IPS-18a (cell line): ENCODE measurements around the gene SAA2.
"Not testable (repeated sequence)": the region's sequence is repeated elsewhere in the genome, so short reads cannot be mapped to it uniquely, and the experiment has no call there.

ENCODE experiments used
- H3K27ac ChIP-seq: one replicate; pipeline ENCODE4 v1.5.1; 2013; ENCODE audit warnings: low read length
- H3K27me3 ChIP-seq: one replicate; pipeline ENCODE4 v1.6.1; 2013; ENCODE audit warnings: mild to moderate bottlenecking, low read length; ENCODE audit not compliant: control insufficient read depth, insufficient read depth
- H3K36me3 ChIP-seq: one replicate; pipeline ENCODE4 v1.6.1; 2013; ENCODE audit warnings: low read depth, low read length; ENCODE audit not compliant: control insufficient read depth
- H3K4me1 ChIP-seq: one replicate; pipeline ENCODE4 v1.6.1; 2013; ENCODE audit warnings: low read depth, low read length; ENCODE audit not compliant: control insufficient read depth
- H3K4me3 ChIP-seq: one replicate; pipeline ENCODE4 v1.5.1; 2013; ENCODE audit warnings: low read length
- H3K9ac ChIP-seq: one replicate; pipeline ENCODE4 v1.6.1; 2013; ENCODE audit warnings: mild to moderate bottlenecking, low read length, moderate library complexity
- H3K9me3 ChIP-seq: one replicate; pipeline ENCODE4 v1.6.1; 2013; ENCODE audit warnings: low read depth, low read length; ENCODE audit not compliant: control insufficient read depth

Gene SAA2

DNA sequence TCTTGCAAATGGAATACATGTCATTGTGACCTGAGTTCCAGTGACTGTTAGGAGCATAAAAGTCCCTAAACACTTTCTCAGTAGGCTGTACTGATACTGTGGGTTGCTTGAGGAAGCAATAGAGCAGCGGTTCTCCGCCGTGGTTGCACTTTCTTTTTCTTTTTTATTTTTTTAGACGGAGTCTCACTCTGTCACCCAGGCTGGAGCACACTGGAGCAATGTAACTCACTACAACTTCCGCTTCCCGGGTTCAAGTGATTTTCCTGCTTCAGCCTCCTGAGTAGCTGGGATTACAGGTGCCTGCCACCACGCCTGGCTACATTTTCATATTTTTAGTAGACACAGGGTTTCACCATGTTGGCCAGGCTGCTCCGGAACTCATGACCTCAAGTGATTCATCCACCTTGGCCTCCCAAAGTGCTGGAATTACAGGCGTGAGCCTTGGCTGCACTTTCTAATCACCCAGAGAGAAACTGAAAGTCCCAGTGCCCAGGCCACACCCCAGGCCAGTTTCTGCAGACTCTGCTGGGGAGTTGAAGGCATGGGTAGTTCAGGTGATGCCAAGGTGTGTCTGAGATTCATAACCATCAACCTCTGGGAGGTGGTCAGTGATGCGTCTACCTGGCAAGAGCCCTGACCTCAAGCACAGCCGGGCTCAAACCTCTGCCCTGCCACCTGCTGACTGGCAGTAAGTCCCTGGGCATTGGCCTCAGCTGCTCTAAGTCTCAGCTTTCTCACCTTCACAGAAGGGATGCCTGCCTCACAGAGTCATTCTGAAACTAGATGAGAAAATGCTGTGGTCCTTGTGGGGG lies 1.9 kb downstream of the SAA2 start:
- not testable (repeated sequence) for H3K9ac ChIP-seq, H3K36me3 ChIP-seq, H3K4me3 ChIP-seq, H3K27me3 ChIP-seq, H3K4me1 ChIP-seq, H3K9me3 ChIP-seq, H3K27ac ChIP-seq

DNA sequence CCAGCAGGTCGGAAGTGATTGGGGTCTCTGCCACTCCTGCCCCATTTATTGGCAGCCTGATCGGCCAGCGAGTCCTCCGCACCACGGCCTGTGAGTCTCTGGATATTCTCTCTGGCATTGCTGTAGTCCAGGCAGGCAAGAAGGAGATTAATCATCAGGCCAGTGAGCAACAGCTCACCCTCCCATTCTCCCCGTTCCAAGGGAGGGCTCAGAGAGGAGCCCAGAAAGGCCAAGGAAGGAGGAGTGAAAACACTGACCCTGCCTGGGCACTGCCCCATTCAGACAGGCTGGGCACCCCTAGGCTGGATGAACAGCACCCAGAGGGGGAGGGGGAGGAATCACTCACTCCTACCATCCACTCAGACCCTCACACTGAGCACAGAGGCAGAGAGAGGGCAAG lies 3.1 kb downstream of the SAA2 start:
- no peaks in the 10 kb centered on the region for H3K36me3 ChIP-seq
- no peak overlapping the region for H3K27ac ChIP-seq
- H3K4me1 ChIP-seq, result no peaks in the 10 kb centered on the region
- no peak overlapping the region for H3K4me3 ChIP-seq
- H3K9me3 ChIP-seq, result peaks cover 2% of the 10 kb centered on the region
- H3K27me3 ChIP-seq, result no peaks in the 10 kb centered on the region
- H3K9ac ChIP-seq, result no peak overlapping the region

DNA sequence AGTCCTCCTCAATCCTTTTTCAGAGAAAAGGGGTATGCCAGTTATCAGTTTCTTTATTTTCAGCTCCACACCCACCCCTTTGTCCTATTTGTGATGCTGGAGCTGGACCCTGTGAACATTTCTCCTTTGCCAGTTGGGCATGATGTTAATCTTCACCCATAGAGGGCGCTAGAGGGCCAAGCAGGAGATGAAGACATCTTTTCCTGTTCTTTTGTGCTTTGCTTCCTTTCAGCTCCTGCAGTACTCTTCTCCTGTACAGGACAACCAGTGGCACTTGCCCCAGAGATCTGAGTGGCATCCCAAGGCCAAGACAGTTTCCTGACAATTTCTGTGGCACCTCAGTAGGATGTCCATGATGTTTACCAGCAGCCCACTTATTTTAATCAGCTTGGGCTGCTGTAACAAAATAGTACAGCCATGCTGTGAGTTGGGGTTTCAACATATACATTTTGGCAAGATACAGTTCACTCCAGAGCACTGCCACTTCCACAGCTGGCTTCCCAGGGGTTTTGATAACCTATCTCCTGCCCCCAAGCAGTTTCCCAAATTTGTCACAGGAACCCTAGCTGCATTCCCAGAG lies 4.6 kb downstream of the SAA2 start:
- H3K27ac ChIP-seq, result no peak overlapping the region
- H3K9ac ChIP-seq, result no peak overlapping the region
- H3K4me3 ChIP-seq, result no peak overlapping the region

DNA sequence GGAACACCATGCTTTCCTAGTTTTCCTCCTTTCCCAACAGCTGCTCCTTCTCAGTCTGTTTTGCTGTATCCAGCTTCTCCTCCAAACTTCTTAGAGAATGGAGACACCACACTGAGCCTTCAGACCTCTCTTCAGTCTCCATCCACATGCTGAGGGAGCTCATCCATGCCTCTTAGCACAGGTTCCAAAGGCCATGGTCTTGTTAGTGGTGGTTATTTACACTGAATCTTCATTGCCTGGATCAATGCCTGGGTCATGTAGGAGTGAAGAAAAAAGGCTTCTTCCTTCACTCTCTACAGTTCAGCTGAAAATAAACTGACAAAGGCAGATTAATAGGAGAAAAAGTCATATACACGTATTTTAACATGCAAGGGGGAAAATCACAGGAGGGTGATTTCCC lies 8.8 kb downstream of the SAA2 start:
- Histone ChIP-seq H3K27me3 (no peaks in the 10 kb centered on the region), H3K4me1 (no peaks in the 10 kb centered on the region), H3K27ac (no peak overlapping the region), H3K4me3 (no peak overlapping the region), H3K9me3 (peaks cover 2% of the 10 kb centered on the region), H3K9ac (no peak overlapping the region), H3K36me3 (no peaks in the 10 kb centered on the region)

More for the DNA sequence above, 4.6 kb downstream of the SAA2 start:
- Histone ChIP-seq H3K4me1 (no peaks in the 10 kb centered on the region), H3K27me3 (no peaks in the 10 kb centered on the region), H3K9me3 (peaks cover 2% of the 10 kb centered on the region), H3K36me3 (no peaks in the 10 kb centered on the region)

DNA sequence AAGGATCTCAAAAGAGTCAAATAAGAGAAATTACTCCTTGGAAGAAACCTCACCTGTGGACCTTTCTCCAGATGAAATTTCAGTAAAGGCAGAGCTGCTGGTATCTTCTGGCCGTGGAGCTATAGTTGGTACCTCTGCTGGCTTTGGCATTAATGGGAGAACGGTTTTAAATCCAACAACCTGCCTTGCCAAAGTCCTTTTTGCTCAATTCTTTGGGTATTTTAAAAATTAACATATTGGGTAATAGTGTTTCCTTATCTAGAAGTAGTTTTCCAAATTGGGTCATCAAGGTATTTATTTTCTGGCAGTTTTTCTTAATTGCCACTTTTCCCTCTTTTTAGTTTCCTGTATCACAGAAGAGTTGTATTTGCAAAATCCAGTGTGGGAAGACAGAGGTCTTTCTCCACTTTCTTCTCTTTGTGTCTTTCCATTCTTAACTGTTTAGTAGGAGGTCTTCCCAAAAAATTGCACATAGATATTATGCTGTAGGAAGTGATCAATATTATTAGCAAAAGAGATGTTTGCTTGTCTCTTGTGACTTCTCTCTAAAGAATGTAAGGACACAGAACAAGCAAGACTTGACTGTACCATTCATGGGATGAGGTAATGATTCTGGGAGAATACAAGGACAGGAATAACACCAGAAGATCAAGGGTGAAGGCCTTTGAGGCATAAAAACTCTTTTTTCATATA lies 11.7 kb downstream of the SAA2 start, which contains the start of gene SAA4:
Gene SAA4 (minus strand): TSS at position 139 of the 693 bp plus-strand sequence. CDS start 876 bp downstream, outside the sequence.
- H3K4me1 ChIP-seq, result no peaks in the 10 kb centered on the region
- H3K27me3 ChIP-seq, result no peaks in the 10 kb centered on the region
- H3K27ac ChIP-seq, result no peak within 1 kb of the TSS
- no peak within 1 kb of the TSS for H3K9ac ChIP-seq
- no peaks in the 10 kb centered on the region for H3K36me3 ChIP-seq
- H3K4me3 ChIP-seq, result no peak within 1 kb of the TSS
- peaks cover 2% of the 10 kb centered on the region for H3K9me3 ChIP-seq

DNA sequence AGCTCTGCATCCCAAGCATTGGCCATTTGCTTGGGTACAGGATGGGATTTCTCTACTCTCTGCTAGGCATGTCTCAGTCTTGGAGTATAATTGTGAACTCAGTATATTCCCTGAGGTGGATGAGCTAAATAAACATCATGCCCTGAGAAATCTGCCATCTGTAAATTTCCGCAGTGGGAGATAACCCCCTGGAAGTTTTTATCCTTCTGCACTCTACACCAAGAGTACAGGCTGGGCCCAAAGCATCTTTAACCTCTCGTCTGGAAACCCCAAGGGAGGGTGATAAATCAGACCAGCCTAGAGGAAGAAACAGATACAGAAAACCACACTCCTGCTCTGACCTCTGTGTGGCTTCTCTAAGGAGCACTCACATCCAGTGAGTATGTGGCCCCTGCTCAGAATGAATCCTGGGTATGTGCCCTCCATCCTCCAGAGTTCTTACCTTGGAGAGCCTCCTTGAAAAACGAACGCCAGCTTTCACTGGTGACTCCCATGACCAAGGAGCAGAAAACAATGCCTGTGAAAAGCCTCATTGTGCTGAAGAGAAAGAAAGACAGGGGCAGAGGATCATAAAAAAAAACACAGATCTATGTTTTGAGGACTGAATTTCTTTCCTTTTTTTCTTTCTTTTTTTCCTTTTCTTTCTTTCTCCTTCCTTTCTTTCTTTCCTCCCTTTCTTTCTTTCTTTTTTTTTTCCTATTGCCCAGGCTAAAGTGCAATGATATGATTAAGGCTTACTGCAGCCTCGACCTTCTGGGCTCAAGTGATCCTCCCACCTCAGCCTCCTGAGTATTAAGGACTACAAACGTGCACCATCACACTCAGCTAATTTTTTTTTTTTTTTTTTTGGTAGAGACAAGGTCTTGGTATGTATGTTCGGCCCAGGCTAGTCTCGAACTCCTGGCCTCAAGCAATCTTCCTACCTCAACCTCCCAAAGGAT lies 12.8 kb downstream of the SAA2 start:
- H3K27ac ChIP-seq, result no peak overlapping the region
- no peaks in the 10 kb centered on the region for H3K27me3 ChIP-seq
- H3K9me3 ChIP-seq, result no peaks in the 10 kb centered on the region
- no peak overlapping the region for H3K9ac ChIP-seq
- no peaks in the 10 kb centered on the region for H3K4me1 ChIP-seq
- no peaks in the 10 kb centered on the region for H3K36me3 ChIP-seq
- no peak overlapping the region for H3K4me3 ChIP-seq

DNA sequence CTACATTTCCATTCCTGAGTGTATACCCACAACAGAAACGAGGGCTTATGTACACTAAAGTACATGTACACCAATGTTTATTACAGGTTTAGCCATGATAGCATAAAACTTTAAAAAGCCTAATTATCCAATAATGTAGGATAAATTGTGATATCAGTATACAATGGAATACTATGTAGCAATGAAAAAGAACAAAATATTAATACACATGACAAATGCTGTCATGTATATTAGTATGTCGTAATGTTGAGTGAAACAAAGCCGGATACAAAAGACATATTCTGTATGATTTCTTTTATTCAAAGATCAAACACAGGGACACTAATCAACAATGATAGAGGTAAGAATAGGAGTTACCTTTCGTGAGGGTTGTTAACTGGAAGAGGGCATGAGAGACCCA lies 14.6 kb downstream of the SAA2 start:
- no peaks in the 10 kb centered on the region for H3K36me3 ChIP-seq
- H3K9me3 ChIP-seq, result no peaks in the 10 kb centered on the region
- H3K27ac ChIP-seq, result no peak overlapping the region
- H3K27me3 ChIP-seq, result no peaks in the 10 kb centered on the region
- no peak overlapping the region for H3K4me3 ChIP-seq
- no peaks in the 10 kb centered on the region for H3K4me1 ChIP-seq
- H3K9ac ChIP-seq, result no peak overlapping the region

DNA sequence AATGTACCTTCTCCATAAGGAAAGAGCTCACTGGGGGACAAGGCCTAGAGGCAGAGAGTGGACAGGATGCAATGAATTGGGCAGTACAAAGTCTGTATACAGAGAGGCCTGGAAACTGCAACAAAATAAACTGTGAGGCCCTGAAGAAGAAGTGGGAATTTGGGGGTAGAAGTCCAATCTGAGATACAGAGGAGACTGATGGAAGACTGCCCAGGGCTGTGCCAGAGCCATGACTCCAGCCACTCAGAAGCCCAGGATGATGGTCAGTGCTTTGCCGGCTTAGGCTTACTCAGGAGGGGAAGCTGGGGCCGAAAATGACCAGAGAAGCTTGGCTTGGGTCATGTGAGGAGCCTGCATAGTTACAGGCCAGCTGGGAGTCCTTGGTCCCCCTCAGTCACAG lies 17.6 kb downstream of the SAA2 start:
- Histone ChIP-seq H3K9me3 (no peaks in the 10 kb centered on the region), H3K4me3 (no peak overlapping the region), H3K9ac (no peak overlapping the region), H3K4me1 (no peaks in the 10 kb centered on the region), H3K27me3 (no peaks in the 10 kb centered on the region), H3K36me3 (no peaks in the 10 kb centered on the region), H3K27ac (no peak overlapping the region)

DNA sequence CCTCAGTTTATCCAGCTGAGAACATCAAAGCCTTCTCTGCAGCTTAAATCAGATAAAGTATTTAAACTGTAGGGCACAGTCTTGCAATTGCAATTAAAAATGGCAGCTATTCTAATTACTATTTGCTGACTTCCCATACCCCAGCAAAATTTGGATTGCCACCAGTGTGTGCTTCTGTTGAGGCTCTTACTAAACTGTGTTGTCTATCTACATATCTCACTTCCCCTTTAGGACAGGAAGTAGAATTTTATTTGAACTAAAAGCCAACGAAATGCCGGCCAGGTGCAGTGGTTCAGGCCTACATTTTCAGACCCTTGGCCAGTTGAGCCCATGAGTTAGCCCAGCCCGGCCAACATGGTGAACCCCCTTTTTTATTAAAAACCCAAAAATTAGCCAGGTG lies 19.0 kb downstream of the SAA2 start:
- Histone ChIP-seq H3K9ac (no peak overlapping the region), H3K36me3 (no peaks in the 10 kb centered on the region), H3K27ac (no peak overlapping the region), H3K4me1 (no peaks in the 10 kb centered on the region), H3K4me3 (no peak overlapping the region), H3K9me3 (no peaks in the 10 kb centered on the region), H3K27me3 (no peaks in the 10 kb centered on the region)

DNA sequence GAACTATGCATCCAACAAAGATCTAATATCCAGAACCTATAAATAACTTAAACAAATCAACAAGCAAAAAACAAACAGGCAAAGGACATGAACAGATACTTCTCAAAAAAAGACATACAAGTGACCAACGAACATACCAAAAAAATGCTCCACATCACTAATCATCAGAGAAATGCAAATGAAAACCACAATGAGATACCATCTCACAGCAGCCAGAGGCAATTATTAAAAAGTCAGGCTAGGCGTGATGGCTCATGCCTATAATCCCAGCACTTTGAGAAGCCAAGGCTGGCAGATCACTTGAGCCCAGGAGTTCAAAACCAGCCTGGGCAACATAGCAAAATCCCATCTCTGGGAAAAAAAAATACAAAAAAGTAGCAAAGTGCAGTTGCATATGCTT lies 22.6 kb downstream of the SAA2 start:
- Histone ChIP-seq H3K4me3 (no peak overlapping the region), H3K36me3 (no peaks in the 10 kb centered on the region), H3K9me3 (no peaks in the 10 kb centered on the region), H3K4me1 (no peaks in the 10 kb centered on the region), H3K27me3 (no peaks in the 10 kb centered on the region), H3K9ac (no peak overlapping the region), H3K27ac (no peak overlapping the region)
